Measurements from ENCODE around the gene PLVAP.

- TF ChIP-seq CTCF (IDR thresholded peaks at IDR 0.05) (no peak), POLR2A (IDR thresholded peaks at IDR 0.05) (no peak)
Observed at GRCh38 chr19:17314007-17314593, 63.0 kb downstream of the PLVAP start.

Measured in Peyer's patch (tissue), 4 donors.